ENCODE measurements around the gene FBRSL1.

The FBRSL1 gene

GRCh38 chr12:132486168-132486567 is 3.8 kb upstream of the FBRSL1 start:
- TF ChIP-seq CTCF (IDR thresholded peaks at IDR 0.05) = no peak

- no peak for TF ChIP-seq CTCF (IDR thresholded peaks at IDR 0.05)
Measured at GRCh38 chr12:132486576-132486975, 3.4 kb upstream of the FBRSL1 start.

- TF ChIP-seq CTCF (IDR thresholded peaks at IDR 0.05) = no peak
Measured at GRCh38 chr12:132487311-132487741, 2.6 kb upstream of the FBRSL1 start.

GRCh38 chr12:132488127-132489077 is 1.5 kb upstream of the FBRSL1 start:
- no peak for TF ChIP-seq CTCF (IDR thresholded peaks at IDR 0.05)

- no peak for TF ChIP-seq CTCF (IDR thresholded peaks at IDR 0.05)
Measured at GRCh38 chr12:132489078-132489601, 811 bp upstream of the FBRSL1 start.

GRCh38 chr12:132490422-132491137 is 629 bp downstream of the FBRSL1 start:
- TF ChIP-seq CTCF (IDR thresholded peaks at IDR 0.05) = no peak

GRCh38 chr12:132491138-132491663 is 1.2 kb downstream of the FBRSL1 start:
- TF ChIP-seq CTCF (IDR thresholded peaks at IDR 0.05) = no peak
